ENCODE data around the gene ZNF205.
"Not testable (repeated sequence)": the region's sequence is repeated elsewhere in the genome, so short reads cannot be mapped to it uniquely, and the experiment has no call there.

The ZNF205 gene

DNA sequence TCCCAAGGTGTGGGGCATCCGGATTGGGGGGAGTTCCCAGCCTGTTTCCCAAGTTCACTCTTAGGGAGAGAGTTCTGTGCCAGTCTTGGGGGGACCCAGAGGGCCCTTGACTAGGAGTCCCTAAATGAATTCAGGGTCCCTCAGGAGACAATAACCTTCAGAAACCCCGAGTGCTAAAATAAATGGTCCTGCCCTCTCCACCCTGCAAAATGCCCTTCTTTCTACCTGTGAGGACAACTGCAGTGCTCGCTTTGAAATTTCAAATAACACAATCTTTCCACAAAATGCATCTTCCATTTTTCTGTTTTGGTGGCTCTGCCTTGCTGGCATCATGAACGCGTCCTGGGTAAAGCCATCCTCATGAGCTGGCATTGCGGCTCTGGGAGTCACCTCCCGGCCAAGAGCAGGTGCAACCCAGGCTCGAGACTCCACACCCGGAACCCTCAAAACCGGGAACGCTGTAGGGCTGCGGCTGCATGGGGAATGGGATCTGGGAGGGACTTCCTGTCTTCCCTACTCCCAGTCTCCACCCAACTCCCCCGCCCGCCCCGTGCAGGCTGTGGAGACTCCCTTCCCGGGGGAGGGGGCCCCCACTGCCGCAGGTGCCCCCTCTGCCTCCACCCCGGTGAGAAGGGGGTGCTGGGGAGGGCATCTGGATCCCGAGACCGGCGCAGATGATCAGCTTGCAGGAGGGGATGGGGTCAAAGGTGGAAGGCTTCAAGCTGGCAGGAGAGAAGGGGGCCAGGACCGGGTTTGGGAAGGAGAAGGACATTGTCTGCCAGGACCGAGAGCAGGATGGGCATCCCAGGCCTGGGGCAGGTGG is at the start of gene ZNF205:
Gene ZNF205, plus strand, starts transcription at position 529 of the 823 bp plus-strand sequence. CDS start 845 bp downstream, outside the sequence.
- DNase-seq (ENCODE audit: low read depth) = no peak

GRCh38 chr16:3063625-3064386 is 48.6 kb upstream of the ZNF205 start:
- DNase-seq (ENCODE audit: low read depth) = no peak

GRCh38 chr16:3065069-3065741 is 47.2 kb upstream of the ZNF205 start, which contains the start of gene IL32:
IL32 (plus strand) TSS chr16:3065640; CDS start chr16:3065812, 172 bp downstream.
- peak; percentile 54 for DNase-seq (ENCODE audit: low read depth)

DNA sequence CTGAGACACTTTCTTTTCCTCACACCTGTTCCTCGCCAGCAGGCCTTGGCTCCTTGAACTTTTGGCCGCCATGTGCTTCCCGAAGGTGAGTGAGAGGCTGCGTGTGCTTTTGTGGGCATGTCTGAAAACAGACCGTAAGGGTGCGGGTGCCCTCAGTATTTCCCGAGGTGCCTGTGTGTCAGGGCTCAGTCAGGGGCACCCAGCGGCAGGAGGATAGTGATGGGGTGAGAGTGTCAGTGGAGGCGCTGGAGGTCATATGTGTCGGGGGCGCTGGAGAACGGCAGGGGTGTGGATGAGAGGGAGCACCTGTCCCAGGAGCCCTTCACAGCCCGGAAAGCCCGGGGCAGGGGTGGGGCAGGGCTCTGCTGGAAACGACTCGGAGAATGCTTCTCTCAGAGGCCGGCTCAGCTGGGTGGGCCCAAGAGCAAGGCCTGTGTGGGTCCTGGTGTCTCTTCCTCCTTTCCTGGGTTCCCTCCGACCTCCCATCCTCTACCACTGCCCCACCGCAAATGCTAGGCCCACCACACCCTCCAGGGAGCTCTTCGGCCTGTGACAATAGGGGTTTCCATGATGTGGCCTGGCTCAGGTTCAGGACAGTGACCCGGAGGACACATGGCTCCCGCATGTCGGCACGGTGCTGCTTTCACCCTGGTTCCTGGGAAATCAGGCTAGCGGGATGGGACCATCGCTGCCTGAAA is 46.5 kb upstream of the ZNF205 start:
- DNase-seq (ENCODE audit: low read depth) = no peak

DNA sequence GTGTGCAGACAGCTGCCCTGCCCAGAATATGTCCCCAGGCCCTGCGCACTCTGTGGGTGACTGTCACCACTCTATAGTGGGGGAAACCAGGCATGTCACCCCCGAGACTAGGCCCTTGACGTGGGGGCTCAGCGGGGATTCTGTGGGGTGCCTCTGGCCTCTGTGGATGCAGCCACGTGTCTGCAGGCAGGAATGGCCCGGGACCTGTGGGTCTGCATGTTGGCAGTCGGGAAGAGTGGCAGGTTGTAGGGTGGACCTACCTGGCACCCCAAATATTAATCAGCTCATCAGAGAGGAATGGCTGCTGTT is 46.0 kb upstream of the ZNF205 start:
- no peak for DNase-seq (ENCODE audit: low read depth)

DNA sequence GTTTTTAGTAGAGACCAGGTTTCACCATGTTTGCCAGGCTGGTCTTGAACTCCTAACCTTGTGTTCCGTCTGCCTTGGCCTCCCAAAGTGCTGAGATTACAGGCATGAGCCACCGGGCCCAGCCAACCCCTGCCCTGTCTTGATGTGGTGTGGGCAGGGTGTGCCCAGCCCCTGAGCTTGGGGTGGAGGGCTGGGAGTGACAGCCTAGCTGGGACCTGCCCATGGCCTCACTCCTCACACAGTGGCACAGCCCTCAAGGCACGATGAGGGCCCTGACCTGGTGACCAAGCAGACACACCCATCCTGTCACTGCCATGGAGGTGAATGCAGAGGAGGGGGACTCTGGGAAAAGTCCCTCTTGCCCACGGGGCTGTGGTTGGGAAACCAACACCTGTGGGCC is 43.9 kb upstream of the ZNF205 start:
- DNase-seq (ENCODE audit: low read depth) = no peak

GRCh38 chr16:3069146-3069545 is 43.2 kb upstream of the ZNF205 start:
- DNase-seq (ENCODE audit: low read depth) = not testable (repeated sequence)

DNA sequence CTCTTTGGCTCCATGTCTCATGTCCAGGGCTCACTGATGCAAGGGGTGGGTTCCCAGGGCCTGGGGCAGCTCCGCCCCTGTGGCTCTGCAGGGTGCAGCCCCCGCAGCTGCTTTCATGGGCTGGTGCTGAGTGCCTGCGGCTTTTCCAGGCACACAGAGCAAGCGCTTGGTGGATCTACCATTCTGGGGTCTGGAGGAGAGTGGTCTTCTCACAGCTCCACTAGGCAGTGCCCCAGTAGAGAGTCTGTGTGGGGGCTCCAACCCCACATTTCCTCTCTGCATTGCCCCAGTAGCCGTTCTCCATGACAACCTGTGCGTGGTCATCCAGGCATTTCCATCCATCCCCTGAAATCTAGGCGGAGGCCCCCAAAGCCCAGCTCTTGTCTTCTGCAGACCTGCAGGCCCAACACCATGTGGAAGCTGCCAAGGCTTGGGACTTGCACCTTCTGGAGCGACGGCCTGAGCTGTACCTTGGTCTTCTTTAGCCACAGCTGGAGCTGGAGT is 41.7 kb upstream of the ZNF205 start:
- DNase-seq (ENCODE audit: low read depth) = no peak

GRCh38 chr16:3071655-3072054 is 40.7 kb upstream of the ZNF205 start:
- DNase-seq (ENCODE audit: low read depth) = no peak

DNA sequence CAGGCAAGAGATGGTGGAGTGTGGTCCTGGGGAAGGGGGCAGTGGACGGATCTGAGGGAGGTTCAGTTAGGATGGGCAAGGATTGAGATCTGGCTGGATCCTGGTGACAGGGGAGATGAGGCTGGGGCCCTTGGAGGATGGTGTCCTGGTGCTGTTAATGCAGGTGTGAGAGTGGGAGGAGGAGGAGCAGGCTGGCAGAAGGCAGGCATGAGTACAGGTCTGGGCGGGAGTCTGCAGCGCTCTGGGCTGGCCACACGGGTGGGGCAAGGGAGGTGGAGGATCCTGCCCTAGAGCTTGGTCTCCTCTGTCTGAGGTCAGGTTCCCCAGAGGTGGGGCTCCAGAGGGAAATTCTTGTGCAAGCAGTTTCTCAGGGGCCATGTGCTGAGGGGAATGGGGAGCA is 40.2 kb upstream of the ZNF205 start:
- not testable (repeated sequence) for DNase-seq (ENCODE audit: low read depth)

- DNase-seq (ENCODE audit: low read depth) = not testable (repeated sequence)
These were observed 39.7 kb upstream of the ZNF205 start for GRCh38 chr16:3072576-3073263.

DNA sequence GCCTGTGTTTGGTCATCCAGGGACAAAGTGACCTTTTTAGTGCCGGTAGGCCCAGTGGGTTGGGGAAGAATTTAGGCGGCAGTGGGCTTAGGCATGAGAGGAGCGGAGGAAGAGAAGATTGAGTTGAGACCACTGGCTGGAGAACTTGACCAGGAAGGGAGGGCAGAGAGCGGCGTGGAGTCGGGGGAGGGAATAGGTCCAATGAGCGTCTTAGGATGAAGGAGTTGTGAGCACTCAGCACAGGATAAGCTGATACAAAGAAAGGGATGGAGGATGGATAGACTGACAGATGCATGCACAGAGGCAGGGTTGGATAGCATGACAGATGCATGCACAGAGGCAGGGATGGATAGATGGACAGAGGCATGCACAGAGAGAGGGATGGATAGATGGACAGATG is 38.9 kb upstream of the ZNF205 start:
- no peak for DNase-seq (ENCODE audit: low read depth)

GRCh38 chr16:3074860-3075522 is 37.4 kb upstream of the ZNF205 start:
- no peak for DNase-seq (ENCODE audit: low read depth)

DNA sequence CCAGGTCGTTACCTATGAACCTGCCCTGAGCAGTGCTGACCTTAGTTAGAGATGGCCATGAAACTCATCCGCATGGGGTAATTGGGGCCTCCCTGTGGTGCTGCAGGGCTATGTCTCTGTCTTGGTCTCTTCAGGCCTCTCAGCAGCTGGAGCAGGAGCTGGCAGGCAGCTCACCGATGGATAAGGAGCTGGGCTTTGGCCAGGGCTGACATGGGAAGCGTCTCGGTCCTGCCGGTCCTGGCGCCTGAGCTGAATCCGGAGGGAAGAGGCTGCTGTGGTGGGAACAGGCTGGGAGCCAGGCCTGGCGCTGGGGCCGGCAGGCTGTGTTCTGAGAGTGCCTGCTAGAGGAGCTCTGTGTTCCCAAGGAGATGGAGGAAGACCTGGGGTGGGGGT is 36.9 kb upstream of the ZNF205 start:
- no peak for DNase-seq (ENCODE audit: low read depth)

DNA sequence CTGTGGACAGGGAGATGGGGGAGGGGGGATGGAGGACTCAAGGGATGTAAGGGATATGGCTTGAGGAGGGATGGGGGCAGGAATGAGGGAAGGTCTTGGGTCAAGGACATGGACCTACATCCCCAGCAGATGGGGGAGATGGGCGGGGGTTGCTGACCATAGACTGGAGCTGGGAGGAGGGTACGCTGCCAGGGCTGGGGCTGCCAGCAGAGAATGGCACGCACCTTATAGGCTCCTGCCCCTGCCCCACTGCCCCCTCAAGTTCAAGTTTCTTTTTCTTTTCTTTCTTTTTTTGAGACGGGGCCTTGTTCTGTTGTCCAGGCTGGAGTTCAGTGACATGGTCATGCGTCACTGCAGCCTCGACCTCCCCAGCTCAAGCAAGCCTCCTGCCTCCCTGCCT is 36.4 kb upstream of the ZNF205 start:
- not testable (repeated sequence) for DNase-seq (ENCODE audit: low read depth)

GRCh38 chr16:3076577-3076976 is 35.8 kb upstream of the ZNF205 start:
- DNase-seq (ENCODE audit: low read depth) = no peak

DNA sequence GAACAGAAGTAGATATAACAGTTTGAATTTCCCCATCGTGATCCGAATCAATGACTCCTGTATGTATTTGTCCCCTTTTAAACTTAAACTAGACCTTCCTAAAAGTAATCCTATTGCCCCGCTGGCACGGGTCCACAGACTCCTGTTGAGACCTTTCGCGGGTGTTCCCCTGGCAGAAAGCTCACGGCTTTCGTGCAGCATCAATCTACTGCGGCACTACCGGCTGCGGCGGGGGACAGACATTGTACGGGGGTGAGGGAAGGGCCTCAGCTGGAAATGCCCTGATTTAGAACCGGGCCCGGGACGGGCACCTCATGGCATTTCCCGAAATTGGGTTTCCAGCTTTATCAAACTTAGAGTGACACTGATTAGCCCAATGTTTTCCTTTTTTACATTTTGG is 32.4 kb upstream of the ZNF205 start:
- no peak for DNase-seq (ENCODE audit: low read depth)

GRCh38 chr16:3081957-3082356 is 30.4 kb upstream of the ZNF205 start:
- not testable (repeated sequence) for DNase-seq (ENCODE audit: low read depth)

DNA sequence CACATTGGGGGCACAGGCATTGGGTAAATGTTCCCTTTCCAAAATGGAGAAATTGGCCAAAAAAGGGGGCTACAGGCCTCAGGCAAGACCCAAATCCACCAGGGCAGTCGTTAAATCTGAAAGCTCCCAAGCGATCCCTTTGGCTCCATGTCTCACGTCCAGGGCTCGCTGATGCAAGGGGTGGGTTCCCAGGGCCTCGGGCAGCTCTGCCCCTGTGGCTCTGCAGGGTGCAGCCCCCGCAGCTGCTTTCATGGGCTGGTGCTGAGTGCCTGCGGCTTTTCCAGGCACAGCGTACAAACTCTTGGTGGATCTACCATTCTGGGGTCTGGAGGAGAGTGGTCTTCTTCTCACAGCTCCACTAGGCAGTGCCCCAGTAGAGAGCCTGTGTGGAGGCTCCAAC is 29.0 kb upstream of the ZNF205 start:
- DNase-seq (ENCODE audit: low read depth) = not testable (repeated sequence)

GRCh38 chr16:3084491-3084890 is 27.9 kb upstream of the ZNF205 start:
- DNase-seq (ENCODE audit: low read depth) = no peak
